Naive B cell (primary cell): ENCODE measurements around the gene CD14. TPM values are rescaled to one million over a fixed set of nuclear protein-coding genes. Genes with fewer than 3 reads are reported as not detected.
A peak's percentile ranks its signal among the peaks of the same experiment; 100 is the strongest.
"Not testable (repeated sequence)": the region's sequence is repeated elsewhere in the genome, so short reads cannot be mapped to it uniquely, and the experiment has no call there.

Source experiments
- ATAC-seq, 2 donors: fragments of 150-1000 bp; cut with Tn5 transposase; 2 replicates each; pipeline ENCODE4 v1.10.0; 2021; ENCODE audit warnings: low read depth in 2 of 2, mild to moderate bottlenecking in 2 of 2, moderate library complexity in 2 of 2
- DNase-seq: peaks from one replicate; pipeline ENCODE4 v3.0.0; 2022
- H3K27ac Mint-ChIP-seq, 6 donors: one replicate each; pipeline ENCODE4 v1.8.0; 2020 to 2022; ENCODE audit warnings: mild to moderate bottlenecking in 6 of 6, mixed read lengths in 6 of 6, moderate library complexity in 5 of 6, inconsistent platforms in 2 of 6
- H3K27me3 Mint-ChIP-seq, 3 donors: one replicate each; pipeline ENCODE4 v1.8.0; 2021 to 2022; ENCODE audit warnings: mixed read lengths in 3 of 3, mild to moderate bottlenecking in 1 of 3
- H3K36me3 Mint-ChIP-seq, 2 donors: one replicate each; pipeline ENCODE4 v1.8.0; 2020 to 2022; ENCODE audit warnings: mixed read lengths in 2 of 2, inconsistent platforms in 1 of 2, mild to moderate bottlenecking in 1 of 2
- H3K4me1 Mint-ChIP-seq, 3 donors: one replicate each; pipeline ENCODE4 v1.8.0; 2020 to 2022; ENCODE audit warnings: mixed read lengths in 3 of 3, inconsistent platforms in 1 of 3, mild to moderate bottlenecking in 1 of 3, moderate library complexity in 1 of 3
- H3K4me3 Mint-ChIP-seq, 8 donors: one replicate each; pipeline ENCODE4 v1.8.0; 2020 to 2022; ENCODE audit warnings: mild to moderate bottlenecking in 8 of 8, mixed read lengths in 8 of 8, moderate library complexity in 8 of 8, inconsistent platforms in 2 of 8
- H3K9me3 Mint-ChIP-seq, 7 donors: one replicate each; pipeline ENCODE4 v1.8.0; 2020 to 2022; ENCODE audit warnings: mixed read lengths in 7 of 7, mild to moderate bottlenecking in 5 of 7, inconsistent platforms in 2 of 7, moderate library complexity in 1 of 7
- polyA plus RNA-seq, 6 donors: library from polyadenylated mRNA; unstranded; fragments of 300-500 nt; fragmentation: Illumina TruSeq; gene quantifications; one replicate each; pipeline ENCODE4 v1.2.3, GENCODE V29; 2021; ENCODE audit warnings: low read depth in 6 of 6

The CD14 gene
- 10 to 100 TPM in 1 of 6 donors, 1 to 10 TPM in 5; 1.5 to 10.2 (median 2.8) TPM for polyA plus RNA-seq

DNA sequence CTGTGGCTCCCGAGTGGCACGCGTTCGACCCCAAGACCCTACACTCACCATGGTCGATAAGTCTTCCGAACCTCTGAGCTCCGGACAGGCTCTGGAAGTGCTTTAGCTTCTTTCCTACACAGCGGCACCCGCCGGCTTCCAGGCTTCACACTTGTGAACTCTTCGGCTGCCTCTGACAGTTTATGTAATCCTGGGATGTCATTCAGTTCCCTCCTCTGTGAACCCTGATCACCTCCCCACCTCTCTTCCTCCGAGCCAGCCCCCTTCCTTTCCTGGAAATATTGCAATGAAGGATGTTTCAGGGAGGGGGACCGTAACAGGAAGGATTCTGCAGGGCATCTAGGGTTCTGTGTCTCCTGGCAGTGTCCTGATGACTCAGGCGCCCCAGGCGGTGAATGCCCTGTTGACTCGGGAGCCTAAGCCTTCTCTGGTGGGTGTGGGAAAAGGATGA, at the start of gene CD14:
CD14 (minus strand) TSS at position 155 of the 451 bp plus-strand sequence; CDS start at position 51, 104 bp downstream.
- peak within 1 kb of the TSS; percentile 83 to 95 (median 91) for H3K4me3 Mint-ChIP-seq
- H3K4me1 Mint-ChIP-seq = peaks cover 9 to 33% (median 22%) of the 10 kb centered on the region in 3 donors
- peak in 1 of 2 donors; percentile 12 for ATAC-seq
- H3K36me3 Mint-ChIP-seq = peaks cover 0 to 2% of the 10 kb centered on the region in 2 donors
- peak within 1 kb of the TSS in 2 of 6 donors; percentile 12 to 22 for H3K27ac Mint-ChIP-seq
- H3K27me3 Mint-ChIP-seq = peaks cover 17 to 29% (median 21%) of the 10 kb centered on the region in 3 donors
- DNase-seq = no peak
- H3K9me3 Mint-ChIP-seq = peaks cover 0 to 7% (median 2%) of the 10 kb centered on the region in 7 donors

DNA sequence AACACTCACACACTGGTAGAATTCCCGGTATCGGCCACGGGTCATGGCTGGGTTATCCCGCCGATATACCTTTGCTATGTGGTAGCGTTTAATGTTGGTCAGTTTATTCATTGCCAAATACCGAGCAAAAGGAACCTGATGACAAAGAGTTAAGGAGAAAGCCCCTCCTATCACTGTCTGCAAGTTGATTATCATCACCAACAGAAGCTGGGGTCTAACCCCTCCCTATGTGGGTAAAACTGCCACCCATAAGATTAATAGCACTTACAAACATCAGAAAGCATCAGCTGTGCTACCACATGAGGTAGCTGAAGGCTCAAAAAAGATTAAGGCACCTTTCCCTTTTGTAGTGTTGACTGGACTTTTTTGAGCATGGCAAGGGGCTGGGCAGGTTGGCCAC, 46.0 kb upstream of the CD14 start:
- Mint-ChIP-seq H3K36me3 (peaks cover 11 to 24% of the 10 kb centered on the region in 2 donors), H3K4me1 (peaks cover 0 to 4% (median 0%) of the 10 kb centered on the region in 3 donors), H3K27ac (peak overlapping the region in 1 of 6 donors; percentile 49), H3K27me3 (no peaks in the 10 kb centered on the region), H3K4me3 (no peak overlapping the region), H3K9me3 (no peaks in the 10 kb centered on the region)
- ATAC-seq = no peak
- no peak for DNase-seq

DNA sequence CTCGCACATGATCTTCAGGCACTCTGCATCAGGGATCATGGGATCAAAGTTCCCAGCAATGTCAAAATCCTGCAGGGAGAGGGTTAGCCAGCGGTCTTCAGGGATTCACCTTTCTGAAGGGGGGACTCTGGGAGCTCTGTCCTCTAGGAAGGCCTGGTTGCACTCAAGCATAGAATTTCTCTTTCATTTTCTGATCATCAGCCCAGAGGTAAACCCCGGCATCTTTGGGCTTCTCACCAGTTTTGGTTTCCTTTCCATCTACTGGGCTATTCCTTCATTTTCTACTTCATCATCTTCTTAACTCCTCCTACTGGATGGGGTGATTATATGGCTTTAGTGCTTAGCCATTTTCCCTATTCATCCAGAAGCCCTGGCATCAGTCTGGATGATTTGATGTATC, 45.0 kb upstream of the CD14 start:
- no peak for DNase-seq
- H3K27ac Mint-ChIP-seq = no peak overlapping the region
- no peaks in the 10 kb centered on the region for H3K27me3 Mint-ChIP-seq
- no peak for ATAC-seq
- peaks cover 0 to 4% (median 0%) of the 10 kb centered on the region in 3 donors for H3K4me1 Mint-ChIP-seq
- H3K36me3 Mint-ChIP-seq = peaks cover 12 to 24% of the 10 kb centered on the region in 2 donors
- no peaks in the 10 kb centered on the region for H3K9me3 Mint-ChIP-seq
- no peak overlapping the region for H3K4me3 Mint-ChIP-seq

DNA sequence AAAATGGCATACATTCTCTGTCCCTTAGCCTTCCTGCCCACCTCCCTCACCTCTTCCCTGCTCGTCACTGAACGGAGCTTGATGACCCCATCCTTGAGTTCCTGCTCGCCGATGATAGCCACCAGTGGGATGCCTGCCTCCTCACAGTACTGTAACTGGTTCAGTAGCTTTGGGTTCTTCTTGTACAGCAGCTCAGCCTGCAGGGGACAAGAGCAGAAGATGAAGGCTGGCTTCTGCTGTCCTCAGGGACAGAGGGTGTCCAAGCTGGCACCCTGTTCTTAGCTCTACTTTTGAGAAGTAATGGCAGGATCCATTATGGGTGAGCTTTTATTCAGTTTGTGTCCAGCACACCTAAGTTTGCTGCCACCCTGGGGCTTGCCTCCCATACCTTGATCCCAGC, 41.7 kb upstream of the CD14 start:
- DNase-seq (no peak), ATAC-seq (no peak)
- Mint-ChIP-seq H3K4me3 (no peak overlapping the region), H3K4me1 (peaks cover 0 to 4% (median 0%) of the 10 kb centered on the region in 3 donors), H3K9me3 (no peaks in the 10 kb centered on the region), H3K27me3 (no peaks in the 10 kb centered on the region), H3K27ac (no peak overlapping the region), H3K36me3 (peaks cover 14% of the 10 kb centered on the region in 2 donors)

DNA sequence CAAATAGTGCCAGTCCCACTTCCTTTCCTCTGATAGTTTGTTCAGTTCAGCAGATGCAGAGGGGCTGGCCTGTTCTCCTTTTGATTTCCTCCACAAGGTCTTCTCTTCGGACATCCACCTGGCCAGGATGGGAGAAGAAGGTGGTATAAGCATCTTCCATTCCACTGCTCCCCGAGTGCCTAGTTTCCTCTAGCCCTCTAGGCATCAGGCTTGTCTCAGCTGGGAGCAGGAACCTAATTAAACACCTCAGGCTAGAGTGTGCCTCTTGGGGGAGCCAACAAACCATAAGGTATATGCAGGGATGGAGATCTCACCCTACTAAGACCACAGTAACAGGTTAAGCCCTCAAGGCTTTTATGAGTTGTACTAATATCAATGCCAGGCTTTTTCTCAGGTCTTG, 41.2 kb upstream of the CD14 start:
- DNase-seq (no peak), ATAC-seq (no peak)
- peaks cover 0 to 7% (median 0%) of the 10 kb centered on the region in 3 donors for H3K4me1 Mint-ChIP-seq
- peak overlapping the region in 2 of 6 donors; percentile 38 to 76 for H3K27ac Mint-ChIP-seq
- H3K27me3 Mint-ChIP-seq = no peaks in the 10 kb centered on the region
- H3K9me3 Mint-ChIP-seq = no peaks in the 10 kb centered on the region
- H3K4me3 Mint-ChIP-seq = no peak overlapping the region
- H3K36me3 Mint-ChIP-seq = peaks cover 14 to 17% of the 10 kb centered on the region in 2 donors

DNA sequence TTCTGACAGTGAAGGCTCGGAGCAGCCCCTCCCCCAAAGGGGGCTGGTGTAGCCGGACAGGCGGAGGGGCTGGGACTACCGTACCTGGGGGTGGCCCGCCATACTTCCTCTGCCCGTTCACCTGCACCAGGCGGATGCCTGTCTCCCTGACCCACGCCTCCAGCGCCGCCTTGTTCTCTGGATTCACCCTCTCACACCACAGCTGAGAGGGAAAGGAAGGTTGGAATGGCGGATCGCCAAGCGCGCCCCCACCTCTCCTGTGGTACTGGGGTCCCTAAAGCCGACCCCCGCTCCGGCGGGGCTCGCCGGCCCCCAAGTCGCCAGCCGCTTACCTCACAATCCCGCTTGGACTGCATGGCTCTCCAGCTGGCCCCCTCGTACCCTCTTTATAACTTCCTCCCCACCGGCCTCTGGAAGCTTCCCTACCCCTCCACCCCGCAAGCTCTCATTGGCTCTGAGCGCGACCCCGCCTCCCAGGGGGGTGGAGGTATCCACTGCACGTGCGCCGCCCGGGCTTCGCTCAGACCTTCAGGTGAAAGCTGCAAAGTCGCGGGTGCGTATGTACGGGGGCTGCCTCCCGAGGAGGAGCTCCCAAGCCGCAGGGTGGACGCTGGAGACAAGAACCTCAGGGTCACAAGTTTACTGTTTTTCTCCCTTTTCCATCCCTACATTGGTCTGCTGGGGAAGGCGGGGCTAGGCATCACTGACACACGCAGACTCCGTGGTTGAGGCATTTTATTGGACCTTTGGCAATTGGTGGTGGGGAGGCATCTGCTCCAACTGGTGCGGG, 40.4 kb upstream of the CD14 start, which contains the start of gene DND1:
DND1 (minus strand) TSS at position 390 of the 790 bp plus-strand sequence; CDS start at position 356, 34 bp downstream.
- H3K27ac Mint-ChIP-seq = peak within 1 kb of the TSS in 3 of 6 donors; percentile 38 to 76 (median 52)
- H3K27me3 Mint-ChIP-seq = no peaks in the 10 kb centered on the region
- H3K4me3 Mint-ChIP-seq = no peak within 1 kb of the TSS
- H3K36me3 Mint-ChIP-seq = peaks cover 14 to 23% of the 10 kb centered on the region in 2 donors
- DNase-seq (no peak), ATAC-seq (no peak)
- H3K4me1 Mint-ChIP-seq = peaks cover 0 to 7% (median 1%) of the 10 kb centered on the region in 3 donors
- H3K9me3 Mint-ChIP-seq = no peaks in the 10 kb centered on the region

DNA sequence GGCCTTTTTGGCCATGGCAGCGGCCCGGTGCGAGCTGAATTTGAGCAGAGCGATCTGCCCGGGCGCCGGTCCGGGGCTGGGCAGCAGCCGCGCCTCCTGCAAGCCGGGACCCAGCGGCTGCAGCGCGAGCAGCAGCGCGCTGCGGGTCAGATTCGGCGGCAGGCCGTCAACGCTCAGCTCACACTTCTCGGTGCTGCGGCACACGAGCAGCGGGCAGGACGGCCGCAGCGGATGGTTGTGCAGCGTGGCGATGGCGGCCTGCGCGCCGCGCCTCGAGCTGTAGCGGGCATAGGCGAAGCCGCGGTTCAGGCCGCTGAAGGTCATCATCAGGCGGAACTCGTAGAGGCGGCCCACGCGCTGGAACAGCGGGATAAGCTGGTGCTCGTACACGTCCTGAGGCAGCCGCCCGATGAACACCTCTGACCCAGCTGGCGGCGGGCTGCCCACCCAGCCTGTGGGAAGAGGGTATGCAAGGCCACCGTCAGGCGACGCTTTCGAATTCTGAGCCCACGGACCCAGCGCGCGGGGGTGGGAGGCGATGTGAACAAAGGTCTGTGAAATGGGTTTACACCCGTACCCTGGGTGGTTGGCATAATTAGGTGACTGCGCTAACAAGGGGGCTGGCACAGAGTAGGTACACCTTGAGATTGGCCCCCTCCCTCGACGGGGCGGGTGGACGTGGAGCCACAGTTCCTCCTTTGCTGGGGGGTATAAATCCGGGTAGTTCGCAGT, 39.6 kb upstream of the CD14 start:
- ATAC-seq (no peak), DNase-seq (no peak)
- H3K4me3 Mint-ChIP-seq = no peak overlapping the region
- peaks cover 10 to 30% of the 10 kb centered on the region in 2 donors for H3K36me3 Mint-ChIP-seq
- H3K9me3 Mint-ChIP-seq = no peaks in the 10 kb centered on the region
- H3K27ac Mint-ChIP-seq = no peak overlapping the region
- H3K4me1 Mint-ChIP-seq = peaks cover 7 to 15% (median 9%) of the 10 kb centered on the region in 3 donors
- H3K27me3 Mint-ChIP-seq = no peaks in the 10 kb centered on the region

DNA sequence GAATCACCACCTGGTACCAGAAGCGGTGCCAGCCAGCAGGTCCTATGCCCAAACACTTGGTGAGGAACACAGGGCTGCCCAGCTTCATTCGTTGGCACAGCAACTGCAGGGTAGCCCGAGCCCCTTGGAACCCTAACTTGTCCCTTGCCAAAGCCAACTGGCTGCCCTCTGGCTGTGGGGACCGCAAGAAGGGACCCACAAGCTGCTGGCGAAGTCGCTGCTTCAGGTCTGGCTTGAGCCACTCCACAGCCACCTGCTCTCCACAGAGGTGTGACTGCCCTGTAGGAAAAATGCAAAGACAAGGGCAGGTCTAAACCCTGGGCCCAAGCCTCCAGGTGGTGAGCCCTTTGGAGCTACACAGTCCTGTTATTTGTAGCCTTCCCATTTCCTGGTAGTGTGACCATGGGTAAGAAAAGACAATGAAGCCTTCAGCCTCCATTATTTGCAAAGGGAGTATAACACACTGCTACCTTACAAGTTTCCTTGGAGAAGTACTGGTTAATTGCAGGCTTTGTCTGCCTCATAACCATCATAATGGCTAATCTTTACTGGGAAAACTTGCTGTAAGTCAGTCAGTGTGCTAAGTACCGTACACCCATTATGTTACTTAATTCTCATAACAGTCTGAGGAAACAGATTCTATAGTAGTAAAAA, 38.6 kb upstream of the CD14 start:
- no peaks in the 10 kb centered on the region for H3K27me3 Mint-ChIP-seq
- ATAC-seq (no peak), DNase-seq (no peak)
- H3K36me3 Mint-ChIP-seq = peaks cover 10 to 24% of the 10 kb centered on the region in 2 donors
- no peaks in the 10 kb centered on the region for H3K9me3 Mint-ChIP-seq
- peaks cover 15 to 25% (median 16%) of the 10 kb centered on the region in 3 donors for H3K4me1 Mint-ChIP-seq
- no peak overlapping the region for H3K27ac Mint-ChIP-seq
- H3K4me3 Mint-ChIP-seq = no peak overlapping the region

DNA sequence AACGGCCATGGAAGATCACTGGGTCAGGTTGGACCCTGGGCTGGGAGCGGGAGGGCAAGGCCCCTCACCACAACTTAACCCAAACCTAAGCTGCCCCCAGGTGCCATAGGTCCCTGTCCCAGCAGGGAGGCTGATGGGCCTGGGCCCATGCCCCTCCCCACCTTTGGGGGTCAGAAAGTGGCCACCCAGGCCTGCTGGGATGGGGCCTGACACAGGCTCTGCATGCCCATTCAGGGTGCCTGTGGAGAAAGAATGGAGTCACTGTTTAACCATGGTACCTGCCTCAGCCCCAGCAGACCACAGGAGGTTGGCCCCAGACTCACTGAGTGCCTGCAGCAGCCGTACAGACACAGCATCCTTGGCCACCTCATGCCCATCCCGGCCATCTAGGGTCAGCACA, 38.1 kb upstream of the CD14 start:
- not testable (repeated sequence) for H3K27me3 Mint-ChIP-seq, H3K9me3 Mint-ChIP-seq, H3K27ac Mint-ChIP-seq, ATAC-seq, DNase-seq, H3K4me3 Mint-ChIP-seq
- H3K4me1 Mint-ChIP-seq = peaks cover 19 to 31% (median 22%) of the 10 kb centered on the region in 3 donors
- peaks cover 10 to 24% of the 10 kb centered on the region in 2 donors for H3K36me3 Mint-ChIP-seq

DNA sequence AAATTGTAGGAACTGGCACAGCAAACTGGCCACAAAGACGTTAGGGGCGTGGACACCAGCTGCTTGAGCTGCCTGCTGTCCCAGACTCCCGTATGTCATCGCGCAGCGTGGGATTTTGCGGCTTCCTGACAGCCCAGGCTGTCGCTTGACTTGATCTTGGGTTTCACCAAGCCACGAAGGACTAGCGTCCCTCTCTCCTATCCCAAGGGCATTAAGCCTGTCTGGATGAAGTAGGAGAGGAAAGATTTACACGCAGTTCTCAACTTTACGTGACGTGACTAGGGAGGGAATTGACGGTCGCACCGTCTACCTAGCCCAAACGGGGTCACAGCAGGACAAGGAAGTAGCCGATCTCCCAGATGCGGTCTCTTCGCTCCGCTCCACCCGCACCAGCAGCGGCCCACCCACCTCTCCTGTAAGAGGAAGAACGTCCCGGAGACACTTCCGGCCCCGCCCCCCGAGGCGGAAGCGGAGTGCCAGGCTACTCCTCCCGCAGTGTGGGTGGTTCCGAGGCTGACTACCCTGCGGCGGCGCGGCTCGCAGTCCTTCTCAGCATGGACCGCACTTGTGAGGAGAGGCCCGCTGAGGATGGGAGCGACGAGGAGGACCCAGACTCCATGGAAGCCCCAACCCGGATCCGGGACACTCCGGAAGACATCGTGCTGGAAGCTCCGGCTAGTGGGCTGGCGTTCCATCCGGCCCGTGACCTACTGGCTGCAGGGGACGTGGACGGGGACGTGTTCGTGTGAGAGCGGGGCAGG, 31.6 kb upstream of the CD14 start, which contains the start of gene WDR55:
WDR55 (plus strand) TSS at position 546 of the 761 bp plus-strand sequence; CDS start at position 555, 9 bp downstream.
- no peaks in the 10 kb centered on the region for H3K9me3 Mint-ChIP-seq
- ATAC-seq (peak; percentile 94 to 96), DNase-seq (peak; percentile 93)
- no peaks in the 10 kb centered on the region for H3K27me3 Mint-ChIP-seq
- H3K4me3 Mint-ChIP-seq = peak within 1 kb of the TSS; percentile 90 to 100 (median 98)
- H3K27ac Mint-ChIP-seq = peak within 1 kb of the TSS; percentile 93 to 98 (median 98)
- peaks cover 12 to 43% of the 10 kb centered on the region in 2 donors for H3K36me3 Mint-ChIP-seq
- peaks cover 27 to 49% (median 32%) of the 10 kb centered on the region in 3 donors for H3K4me1 Mint-ChIP-seq

DNA sequence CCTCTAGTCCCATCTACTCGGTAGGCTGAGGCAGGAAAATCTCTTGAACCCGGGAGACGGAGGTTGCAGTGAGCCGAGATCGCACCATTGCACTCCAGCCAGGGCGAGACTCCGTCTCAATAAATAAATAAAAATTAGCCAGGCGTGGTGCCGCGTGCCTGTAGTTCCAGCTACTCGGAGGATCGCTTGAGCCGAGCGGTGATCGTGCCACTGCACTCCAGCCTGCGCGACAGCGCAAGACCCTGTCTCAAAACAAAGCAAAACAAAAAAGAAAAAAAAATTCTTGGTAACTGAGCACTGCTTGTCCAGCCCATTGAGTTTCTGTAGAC, 31.0 kb upstream of the CD14 start:
- DNase-seq = no peak
- Mint-ChIP-seq H3K36me3 (peaks cover 12 to 44% of the 10 kb centered on the region in 2 donors), H3K9me3 (no peaks in the 10 kb centered on the region), H3K4me1 (peaks cover 28 to 47% (median 32%) of the 10 kb centered on the region in 3 donors), H3K4me3 (peak overlapping the region; percentile 90 to 100 (median 98)), H3K27me3 (no peaks in the 10 kb centered on the region), H3K27ac (peak overlapping the region; percentile 44 to 98 (median 98))
- ATAC-seq = peak in 1 of 2 donors; percentile 14

DNA sequence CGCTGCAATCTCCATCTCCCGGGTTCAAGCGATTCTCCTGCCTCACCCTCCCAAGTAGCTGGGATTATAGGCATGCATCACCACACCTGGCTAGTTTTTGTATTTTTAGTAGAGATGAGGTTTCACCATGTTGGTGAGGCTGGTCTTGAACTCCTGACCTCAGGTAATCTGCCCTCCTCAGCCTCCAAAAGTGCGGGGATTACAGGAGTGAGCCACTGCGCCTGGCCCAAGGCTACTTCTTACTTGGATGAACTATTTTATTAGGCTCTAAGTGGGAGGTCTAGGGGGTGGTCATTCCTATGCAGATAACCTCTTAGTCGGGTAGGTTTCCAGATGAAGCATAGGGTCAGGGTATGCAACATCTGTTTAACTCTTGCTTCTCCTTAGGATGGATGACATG, 27.4 kb upstream of the CD14 start:
- DNase-seq, H3K27me3 Mint-ChIP-seq, H3K9me3 Mint-ChIP-seq, ATAC-seq: not testable (repeated sequence)
- Mint-ChIP-seq H3K27ac (peak overlapping the region in 2 of 6 donors; percentile 43 to 72), H3K36me3 (peaks cover 31 to 38% of the 10 kb centered on the region in 2 donors), H3K4me1 (peaks cover 9 to 22% (median 12%) of the 10 kb centered on the region in 3 donors), H3K4me3 (peak overlapping the region in 1 of 8 donors; percentile 21)
